Parathyroid adenoma (tissue), 2 donors: Measurements from ENCODE around the gene RBM14.
"Not testable (repeated sequence)": the region's sequence is repeated elsewhere in the genome, so short reads cannot be mapped to it uniquely, and the experiment has no call there.

Experiments used
- H2AFZ ChIP-seq: fragments of 300-600 bp; sonication (generic); one replicate; pipeline ENCODE4 v1.7.0; 2017; ENCODE audit warnings: antibody characterized with exemption, mild to moderate bottlenecking
- H3K27ac ChIP-seq: fragments of 300-600 bp; sonication (generic); one replicate; pipeline ENCODE4 v1.7.0; 2017
- H3K27me3 ChIP-seq: fragments of 300-600 bp; sonication (generic); one replicate; pipeline ENCODE4 v1.7.0; 2017; ENCODE audit warnings: low read length; ENCODE audit not compliant: control insufficient read depth, insufficient read depth
- H3K36me3 ChIP-seq: fragments of 300-600 bp; sonication (generic); one replicate; pipeline ENCODE4 v1.7.0; 2017; ENCODE audit warnings: low read length; ENCODE audit not compliant: control insufficient read depth, insufficient read depth
- H3K4me1 ChIP-seq: fragments of 300-600 bp; sonication (generic); one replicate; pipeline ENCODE4 v1.7.0; 2017; ENCODE audit warnings: control low read depth
- H3K4me2 ChIP-seq: fragments of 300-600 bp; sonication (generic); one replicate; pipeline ENCODE4 v1.7.0; 2017; ENCODE audit warnings: low read length
- H3K4me3 ChIP-seq: fragments of 300-600 bp; sonication (generic); one replicate; pipeline ENCODE4 v1.7.0; 2017; ENCODE audit warnings: low read depth, low read length
- H3K79me2 ChIP-seq: fragments of 300-600 bp; sonication (generic); one replicate; pipeline ENCODE4 v1.7.0; 2017; ENCODE audit warnings: control low read depth
- H3K9ac ChIP-seq: fragments of 300-600 bp; sonication (generic); one replicate; pipeline ENCODE4 v1.7.0; 2017; ENCODE audit warnings: mild to moderate bottlenecking
- H3K9me3 ChIP-seq: fragments of 300-600 bp; sonication (generic); one replicate; pipeline ENCODE4 v1.7.0; 2017; ENCODE audit warnings: low read length; ENCODE audit not compliant: control insufficient read depth
- CTCF ChIP-seq: fragments of 300-600 bp; sonication (generic); IDR thresholded peaks from one replicate; pipeline ENCODE4 v1.7.0; 2017; ENCODE audit warnings: antibody characterized with exemption, mild to moderate bottlenecking
- donor health status: primary hyperparathyroidism.

Gene RBM14

GRCh38 chr11:66570079-66570849 lies 46.2 kb upstream of the RBM14 start:
- no peak overlapping the region for H3K4me3 ChIP-seq
- TF ChIP-seq CTCF: no peak
- H3K79me2 ChIP-seq: no peaks in the 10 kb centered on the region
- H3K27ac ChIP-seq: no peak overlapping the region
- H3K9ac ChIP-seq: no peak overlapping the region
- H3K36me3 ChIP-seq: no peaks in the 10 kb centered on the region
- H3K4me2 ChIP-seq: no peak overlapping the region
- no peaks in the 10 kb centered on the region for H3K9me3 ChIP-seq
- no peaks in the 10 kb centered on the region for H3K27me3 ChIP-seq
- no peak overlapping the region for H2AFZ ChIP-seq
- H3K4me1 ChIP-seq: no peaks in the 10 kb centered on the region

GRCh38 chr11:66570850-66571180 lies 45.6 kb upstream of the RBM14 start:
- H3K27ac ChIP-seq: no peak overlapping the region
- H3K79me2 ChIP-seq: no peaks in the 10 kb centered on the region
- no peak overlapping the region for H3K4me2 ChIP-seq
- no peaks in the 10 kb centered on the region for H3K9me3 ChIP-seq
- no peaks in the 10 kb centered on the region for H3K36me3 ChIP-seq
- H2AFZ ChIP-seq: no peak overlapping the region
- TF ChIP-seq CTCF: no peak
- no peaks in the 10 kb centered on the region for H3K4me1 ChIP-seq
- no peaks in the 10 kb centered on the region for H3K27me3 ChIP-seq
- no peak overlapping the region for H3K9ac ChIP-seq
- no peak overlapping the region for H3K4me3 ChIP-seq

- Histone ChIP-seq H3K9me3 (no peaks in the 10 kb centered on the region), H3K4me2 (no peak overlapping the region), H3K4me1 (no peaks in the 10 kb centered on the region), H3K27me3 (no peaks in the 10 kb centered on the region), H3K36me3 (no peaks in the 10 kb centered on the region), H2AFZ (peak overlapping the region; percentile 33), H3K4me3 (no peak overlapping the region), H3K27ac (no peak overlapping the region), H3K9ac (no peak overlapping the region), H3K79me2 (no peaks in the 10 kb centered on the region)
- TF ChIP-seq CTCF: peak; percentile 62
Observed at GRCh38 chr11:66579017-66579606, 37.3 kb upstream of the RBM14 start.

GRCh38 chr11:66580803-66581202 lies 35.6 kb upstream of the RBM14 start:
- Histone ChIP-seq H3K27me3 (no peaks in the 10 kb centered on the region), H3K4me3 (no peak overlapping the region), H3K4me2 (no peak overlapping the region), H3K4me1 (no peaks in the 10 kb centered on the region), H3K36me3 (no peaks in the 10 kb centered on the region), H2AFZ (no peak overlapping the region), H3K79me2 (no peaks in the 10 kb centered on the region), H3K9ac (no peak overlapping the region), H3K27ac (no peak overlapping the region), H3K9me3 (no peaks in the 10 kb centered on the region)
- no peak for TF ChIP-seq CTCF

- no peak overlapping the region for H3K9ac ChIP-seq
- no peak for TF ChIP-seq CTCF
- H3K36me3 ChIP-seq: no peaks in the 10 kb centered on the region
- no peak overlapping the region for H3K4me2 ChIP-seq
- H3K4me1 ChIP-seq: no peaks in the 10 kb centered on the region
- no peaks in the 10 kb centered on the region for H3K9me3 ChIP-seq
- H3K27me3 ChIP-seq: no peaks in the 10 kb centered on the region
- no peaks in the 10 kb centered on the region for H3K79me2 ChIP-seq
- H3K27ac ChIP-seq: no peak overlapping the region
- no peak overlapping the region for H2AFZ ChIP-seq
- H3K4me3 ChIP-seq: no peak overlapping the region
Observed at GRCh38 chr11:66581261-66581660, 35.2 kb upstream of the RBM14 start.

- not testable (repeated sequence) for H3K27me3 ChIP-seq, H3K9me3 ChIP-seq, H3K4me2 ChIP-seq, H3K4me3 ChIP-seq, H3K9ac ChIP-seq, H3K79me2 ChIP-seq, H3K27ac ChIP-seq, H3K36me3 ChIP-seq, H3K4me1 ChIP-seq, H2AFZ ChIP-seq
Observed at GRCh38 chr11:66582565-66583147, 33.8 kb upstream of the RBM14 start.

- not testable (repeated sequence) for H3K27me3 ChIP-seq, H3K36me3 ChIP-seq, H3K27ac ChIP-seq, H3K4me1 ChIP-seq, H3K9me3 ChIP-seq, H3K4me2 ChIP-seq, H3K79me2 ChIP-seq, H3K9ac ChIP-seq, H3K4me3 ChIP-seq, H2AFZ ChIP-seq
Observed at GRCh38 chr11:66585447-66585846, 31.0 kb upstream of the RBM14 start.
